GM12864 (cell line): ENCODE measurements around the gene PTCD3.

ENCODE experiments used
- DNase-seq: peaks from one replicate; pipeline ENCODE4 v3.0.0-alpha.2; 2011; ENCODE audit warnings: low read depth
- H3K4me3 ChIP-seq: 2 replicates; pipeline ENCODE4 v1.5.1; 2011; ENCODE audit warnings: mild to moderate bottlenecking, low read depth, low read length, control low read depth
- TF ChIP-seq, protein P1 (sequence below): IDR thresholded peaks from 2 replicates; pipeline ENCODE4 v1.5.1; 2011; ENCODE audit warnings: low read depth, mild to moderate bottlenecking, moderate library complexity, low read length, control low read depth, inconsistent platforms; ENCODE audit errors: missing control alignments

Gene PTCD3

GRCh38 chr2:86081724-86082123 is 24.3 kb upstream of the PTCD3 start:
- no peak overlapping the region for H3K4me3 ChIP-seq
- TF ChIP-seq, protein P1, sequence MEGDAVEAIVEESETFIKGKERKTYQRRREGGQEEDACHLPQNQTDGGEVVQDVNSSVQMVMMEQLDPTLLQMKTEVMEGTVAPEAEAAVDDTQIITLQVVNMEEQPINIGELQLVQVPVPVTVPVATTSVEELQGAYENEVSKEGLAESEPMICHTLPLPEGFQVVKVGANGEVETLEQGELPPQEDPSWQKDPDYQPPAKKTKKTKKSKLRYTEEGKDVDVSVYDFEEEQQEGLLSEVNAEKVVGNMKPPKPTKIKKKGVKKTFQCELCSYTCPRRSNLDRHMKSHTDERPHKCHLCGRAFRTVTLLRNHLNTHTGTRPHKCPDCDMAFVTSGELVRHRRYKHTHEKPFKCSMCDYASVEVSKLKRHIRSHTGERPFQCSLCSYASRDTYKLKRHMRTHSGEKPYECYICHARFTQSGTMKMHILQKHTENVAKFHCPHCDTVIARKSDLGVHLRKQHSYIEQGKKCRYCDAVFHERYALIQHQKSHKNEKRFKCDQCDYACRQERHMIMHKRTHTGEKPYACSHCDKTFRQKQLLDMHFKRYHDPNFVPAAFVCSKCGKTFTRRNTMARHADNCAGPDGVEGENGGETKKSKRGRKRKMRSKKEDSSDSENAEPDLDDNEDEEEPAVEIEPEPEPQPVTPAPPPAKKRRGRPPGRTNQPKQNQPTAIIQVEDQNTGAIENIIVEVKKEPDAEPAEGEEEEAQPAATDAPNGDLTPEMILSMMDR = no peak
- DNase-seq = no peak

DNA sequence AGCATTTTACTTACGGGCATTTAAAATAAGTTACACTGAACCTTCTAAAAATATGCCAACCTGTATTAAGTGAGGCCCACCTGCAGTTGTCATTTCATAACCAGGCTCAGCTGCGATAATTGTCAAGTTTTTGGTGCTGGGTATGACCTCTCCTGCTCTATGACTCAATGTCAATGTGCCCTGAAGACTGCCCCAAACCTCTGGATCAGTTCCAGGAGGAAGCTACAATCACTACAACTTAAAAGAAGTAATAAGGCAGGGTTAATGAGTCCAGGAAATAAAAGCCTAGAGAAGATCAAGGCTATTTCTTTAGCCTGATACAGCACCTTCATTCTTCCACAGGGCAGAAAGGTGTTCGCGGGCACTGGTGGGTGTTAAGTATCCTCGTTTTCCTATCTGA is 23.3 kb upstream of the PTCD3 start:
- no peak overlapping the region for H3K4me3 ChIP-seq
- TF ChIP-seq, protein P1 = no peak
- DNase-seq = no peak

- no peak for DNase-seq
- H3K4me3 ChIP-seq = no peak overlapping the region
- TF ChIP-seq, protein P1 = peak; percentile 48
Measured at GRCh38 chr2:86087936-86088850, 17.8 kb upstream of the PTCD3 start.

- no peak overlapping the region for H3K4me3 ChIP-seq
- TF ChIP-seq, protein P1 = no peak
- DNase-seq = no peak
Measured at GRCh38 chr2:86094229-86094628, 11.8 kb upstream of the PTCD3 start.

GRCh38 chr2:86097114-86097896 is 8.7 kb upstream of the PTCD3 start:
- H3K4me3 ChIP-seq = no peak overlapping the region
- DNase-seq = no peak
- TF ChIP-seq, protein P1 = no peak

DNA sequence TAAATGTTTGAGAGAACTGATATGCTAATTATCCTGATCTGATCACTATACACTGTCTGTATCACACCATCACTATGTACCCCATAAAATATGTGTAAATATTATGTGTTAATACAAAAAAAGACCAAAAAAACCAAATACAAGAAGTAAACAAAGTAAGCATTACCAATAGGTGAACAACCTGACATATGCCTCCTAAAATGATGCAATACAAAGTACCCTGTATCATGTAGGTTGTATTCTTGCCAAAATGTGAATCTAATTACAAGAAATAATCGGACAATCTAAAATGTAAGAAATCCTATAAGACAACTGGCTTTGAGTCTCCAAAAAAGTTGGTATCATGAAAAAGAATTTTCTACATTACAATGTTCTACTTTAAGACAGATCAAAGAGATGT is 8.1 kb upstream of the PTCD3 start:
- DNase-seq = no peak
- TF ChIP-seq, protein P1 = no peak
- no peak overlapping the region for H3K4me3 ChIP-seq
